Measurements from ENCODE around the gene CRYZL1.

The CRYZL1 gene

GRCh38 chr21:33684923-33685560 lies 43.5 kb upstream of the CRYZL1 start:
- H2AFZ ChIP-seq (ENCODE audit: low read depth, low read length) = no peak overlapping the region
- no peaks in the 10 kb centered on the region for H3K4me1 ChIP-seq (ENCODE audit: insufficient read depth, low read length)
- no peaks in the 10 kb centered on the region for H3K27me3 ChIP-seq (ENCODE audit: insufficient read depth, low read length, poor library complexity)
- ATAC-seq (ENCODE audit: insufficient read depth, low read depth) (no peak), DNase-seq (no peak)
- no peak for TF ChIP-seq EZH2 (IDR thresholded peaks at IDR 0.05; ENCODE audit: borderline replicate concordance, low read depth, low read length, severe bottlenecking)
- TF ChIP-seq, protein P1, sequence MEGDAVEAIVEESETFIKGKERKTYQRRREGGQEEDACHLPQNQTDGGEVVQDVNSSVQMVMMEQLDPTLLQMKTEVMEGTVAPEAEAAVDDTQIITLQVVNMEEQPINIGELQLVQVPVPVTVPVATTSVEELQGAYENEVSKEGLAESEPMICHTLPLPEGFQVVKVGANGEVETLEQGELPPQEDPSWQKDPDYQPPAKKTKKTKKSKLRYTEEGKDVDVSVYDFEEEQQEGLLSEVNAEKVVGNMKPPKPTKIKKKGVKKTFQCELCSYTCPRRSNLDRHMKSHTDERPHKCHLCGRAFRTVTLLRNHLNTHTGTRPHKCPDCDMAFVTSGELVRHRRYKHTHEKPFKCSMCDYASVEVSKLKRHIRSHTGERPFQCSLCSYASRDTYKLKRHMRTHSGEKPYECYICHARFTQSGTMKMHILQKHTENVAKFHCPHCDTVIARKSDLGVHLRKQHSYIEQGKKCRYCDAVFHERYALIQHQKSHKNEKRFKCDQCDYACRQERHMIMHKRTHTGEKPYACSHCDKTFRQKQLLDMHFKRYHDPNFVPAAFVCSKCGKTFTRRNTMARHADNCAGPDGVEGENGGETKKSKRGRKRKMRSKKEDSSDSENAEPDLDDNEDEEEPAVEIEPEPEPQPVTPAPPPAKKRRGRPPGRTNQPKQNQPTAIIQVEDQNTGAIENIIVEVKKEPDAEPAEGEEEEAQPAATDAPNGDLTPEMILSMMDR (IDR thresholded peaks at IDR 0.05; ENCODE audit: borderline replicate concordance, extremely low read depth, low read length, poor library complexity, severe bottlenecking) = no peak
- H3K27ac ChIP-seq (ENCODE audit: low read length) = no peak overlapping the region
- no peaks in the 10 kb centered on the region for H4K20me1 ChIP-seq (ENCODE audit: insufficient read depth, low read length)
- no peak overlapping the region for H3K4me3 ChIP-seq (ENCODE audit: low read depth in 1 of 2, low read length in 2 of 2)
- H3K36me3 ChIP-seq (ENCODE audit: insufficient read depth, low read length) = no peaks in the 10 kb centered on the region
- H3K4me2 ChIP-seq (ENCODE audit: insufficient read depth, low read length) = no peak overlapping the region
- no peak overlapping the region for H3K9ac ChIP-seq (ENCODE audit: low read depth, low read length)
- peaks cover 7% of the 10 kb centered on the region; the same call in 1 of the 2 replicates for H3K79me2 ChIP-seq (ENCODE audit: insufficient read depth, low read length)
- no peaks in the 10 kb centered on the region for H3K9me3 ChIP-seq (ENCODE audit: insufficient read depth, low read length, severe bottlenecking)

GRCh38 chr21:33684068-33684467 lies 42.5 kb upstream of the CRYZL1 start:
- no peaks in the 10 kb centered on the region for H4K20me1 ChIP-seq (ENCODE audit: insufficient read depth, low read length)
- H3K4me3 ChIP-seq (ENCODE audit: low read depth in 1 of 2, low read length in 2 of 2) = no peak overlapping the region
- H3K4me1 ChIP-seq (ENCODE audit: insufficient read depth, low read length) = no peaks in the 10 kb centered on the region
- H3K36me3 ChIP-seq (ENCODE audit: insufficient read depth, low read length) = no peaks in the 10 kb centered on the region
- no peak for ATAC-seq (ENCODE audit: insufficient read depth, low read depth)
- H3K79me2 ChIP-seq (ENCODE audit: insufficient read depth, low read length) = peaks cover 4% of the 10 kb centered on the region; the same call in 1 of the 2 replicates
- no peak for TF ChIP-seq EZH2 (IDR thresholded peaks at IDR 0.05; ENCODE audit: borderline replicate concordance, low read depth, low read length, severe bottlenecking)
- TF ChIP-seq, protein P1 (IDR thresholded peaks at IDR 0.05; ENCODE audit: borderline replicate concordance, extremely low read depth, low read length, poor library complexity, severe bottlenecking) = no peak
- H3K9ac ChIP-seq (ENCODE audit: low read depth, low read length) = no peak overlapping the region
- H2AFZ ChIP-seq (ENCODE audit: low read depth, low read length) = no peak overlapping the region
- H3K9me3 ChIP-seq (ENCODE audit: insufficient read depth, low read length, severe bottlenecking) = no peaks in the 10 kb centered on the region
- H3K27ac ChIP-seq (ENCODE audit: low read length) = no peak overlapping the region
- no peaks in the 10 kb centered on the region for H3K27me3 ChIP-seq (ENCODE audit: insufficient read depth, low read length, poor library complexity)
- no peak for DNase-seq
- no peak overlapping the region for H3K4me2 ChIP-seq (ENCODE audit: insufficient read depth, low read length)

- no peak for DNase-seq
- Histone ChIP-seq H3K27ac (ENCODE audit: low read length) (no peak overlapping the region), H3K9ac (ENCODE audit: low read depth, low read length) (no peak overlapping the region), H3K4me2 (ENCODE audit: insufficient read depth, low read length) (no peak overlapping the region), H4K20me1 (ENCODE audit: insufficient read depth, low read length) (no peaks in the 10 kb centered on the region), H3K36me3 (ENCODE audit: insufficient read depth, low read length) (no peaks in the 10 kb centered on the region), H3K79me2 (ENCODE audit: insufficient read depth, low read length) (0 out of 2 replicates have a peak, but pooled peaks cover 3% of the 10 kb centered on the region), H3K4me3 (ENCODE audit: low read depth in 1 of 2, low read length in 2 of 2) (no peak overlapping the region), H3K9me3 (ENCODE audit: insufficient read depth, low read length, severe bottlenecking) (no peaks in the 10 kb centered on the region), H3K27me3 (ENCODE audit: insufficient read depth, low read length, poor library complexity) (no peaks in the 10 kb centered on the region), H2AFZ (ENCODE audit: low read depth, low read length) (no peak overlapping the region), H3K4me1 (ENCODE audit: insufficient read depth, low read length) (no peaks in the 10 kb centered on the region)
- ATAC-seq (ENCODE audit: insufficient read depth, low read depth) = no peak
- TF ChIP-seq, protein P1 (IDR thresholded peaks at IDR 0.05; ENCODE audit: borderline replicate concordance, extremely low read depth, low read length, poor library complexity, severe bottlenecking) = no peak
- TF ChIP-seq EZH2 (IDR thresholded peaks at IDR 0.05; ENCODE audit: borderline replicate concordance, low read depth, low read length, severe bottlenecking) = no peak
These were observed 41.6 kb upstream of the CRYZL1 start for GRCh38 chr21:33682992-33683627.
